Measurements from ENCODE around the gene PLA2G2F. TPM values are rescaled to one million over a fixed set of nuclear protein-coding genes. Genes with fewer than 3 reads are reported as not detected.
A peak's percentile ranks its signal among the peaks of the same experiment; 100 is the strongest.

Gene PLA2G2F
- total and polyA plus RNA-seq, 2 experiments from 2014 or later = not detected

DNA sequence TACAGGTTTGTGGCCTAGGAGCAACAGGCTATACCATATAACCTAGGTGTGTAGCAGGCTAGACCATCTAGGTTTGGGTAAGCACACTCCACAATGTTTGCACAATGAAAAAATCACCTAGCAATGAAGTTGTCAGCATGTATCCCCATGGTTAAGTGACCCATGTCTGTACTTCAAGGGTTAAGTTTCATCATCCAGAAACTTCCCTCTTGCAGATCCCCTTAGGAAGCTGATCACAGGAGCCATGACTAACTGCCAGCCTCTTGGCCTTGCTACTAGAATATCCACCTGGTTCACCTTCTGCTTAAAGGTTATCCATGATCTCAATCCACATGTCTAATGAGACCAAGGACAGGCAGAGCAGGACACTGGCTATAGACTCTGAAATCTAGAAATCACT lies 43.3 kb downstream of the PLA2G2F start:
- TF ChIP-seq CTCF (IDR thresholded peaks at IDR 0.05; ENCODE audit: poor library complexity) = no peak
- TF ChIP-seq EZH2phosphoT487 (IDR thresholded peaks at IDR 0.05; ENCODE audit: low read depth, severe bottlenecking, unreplicated experiment) = no peak
- no peak for TF ChIP-seq EZH2 (IDR thresholded peaks at IDR 0.05; ENCODE audit: borderline replicate concordance)
- H3K79me2 ChIP-seq = no peaks in the 10 kb centered on the region
- H3K4me2 ChIP-seq = no peak overlapping the region
- no peak overlapping the region for H3K4me3 ChIP-seq
- no peaks in the 10 kb centered on the region for H3K9me3 ChIP-seq (ENCODE audit: low read depth)
- no peaks in the 10 kb centered on the region for H3K36me3 ChIP-seq (replicated peaks; ENCODE audit: insufficient read depth, low read depth)
- no peaks in the 10 kb centered on the region for H3K9me2 ChIP-seq (replicated peaks; ENCODE audit: insufficient read depth)
- DNase-seq (ENCODE audit: low spot score) = no peak
- H3K27me3 ChIP-seq = no peaks in the 10 kb centered on the region
- no peak overlapping the region for H2AFZ ChIP-seq
- no peaks in the 10 kb centered on the region for H4K20me1 ChIP-seq (ENCODE audit: insufficient read depth, poor library complexity, severe bottlenecking)
- H3K4me1 ChIP-seq (ENCODE audit: insufficient read depth) = peaks cover 7% of the 10 kb centered on the region
- no peak overlapping the region for H3K27ac ChIP-seq

GRCh38 chr1:20183035-20183434 lies 43.9 kb downstream of the PLA2G2F start:
- Histone ChIP-seq H3K4me2 (no peak overlapping the region), H3K36me3 (replicated peaks; ENCODE audit: insufficient read depth, low read depth) (no peaks in the 10 kb centered on the region), H2AFZ (no peak overlapping the region), H3K9me2 (replicated peaks; ENCODE audit: insufficient read depth) (no peaks in the 10 kb centered on the region), H3K27ac (no peak overlapping the region), H3K4me3 (no peak overlapping the region), H3K9me3 (ENCODE audit: low read depth) (no peaks in the 10 kb centered on the region), H3K27me3 (no peaks in the 10 kb centered on the region), H3K79me2 (no peaks in the 10 kb centered on the region), H3K4me1 (ENCODE audit: insufficient read depth) (peaks cover 7% of the 10 kb centered on the region), H4K20me1 (ENCODE audit: insufficient read depth, poor library complexity, severe bottlenecking) (no peaks in the 10 kb centered on the region)
- TF ChIP-seq EZH2phosphoT487 (IDR thresholded peaks at IDR 0.05; ENCODE audit: low read depth, severe bottlenecking, unreplicated experiment) (no peak), EZH2 (IDR thresholded peaks at IDR 0.05; ENCODE audit: borderline replicate concordance) (no peak), CTCF (IDR thresholded peaks at IDR 0.05; ENCODE audit: poor library complexity) (no peak)
- no peak for DNase-seq (ENCODE audit: low spot score)
- 84% methylated on average over 10 of the region's 10 CpGs for WGBS (ENCODE audit: low lambda C conversion rate, missing lambda C conversion rate)

- H3K4me1 ChIP-seq (ENCODE audit: insufficient read depth) = peaks cover 7% of the 10 kb centered on the region
- H3K9me2 ChIP-seq (replicated peaks; ENCODE audit: insufficient read depth) = no peaks in the 10 kb centered on the region
- no peaks in the 10 kb centered on the region for H3K27me3 ChIP-seq
- peak; percentile 46 for DNase-seq (ENCODE audit: low spot score)
- no peak overlapping the region for H3K4me3 ChIP-seq
- no peaks in the 10 kb centered on the region for H3K79me2 ChIP-seq
- no peaks in the 10 kb centered on the region for H3K9me3 ChIP-seq (ENCODE audit: low read depth)
- no peaks in the 10 kb centered on the region for H3K36me3 ChIP-seq (replicated peaks; ENCODE audit: insufficient read depth, low read depth)
- no peak overlapping the region for H2AFZ ChIP-seq
- H4K20me1 ChIP-seq (ENCODE audit: insufficient read depth, poor library complexity, severe bottlenecking) = no peaks in the 10 kb centered on the region
- 75% methylated on average over 13 of the region's 13 CpGs for WGBS (ENCODE audit: low lambda C conversion rate, missing lambda C conversion rate)
- TF ChIP-seq CTCF (IDR thresholded peaks at IDR 0.05; ENCODE audit: poor library complexity) (no peak), EZH2 (IDR thresholded peaks at IDR 0.05; ENCODE audit: borderline replicate concordance) (no peak), EZH2phosphoT487 (IDR thresholded peaks at IDR 0.05; ENCODE audit: low read depth, severe bottlenecking, unreplicated experiment) (no peak)
- H3K27ac ChIP-seq = no peak overlapping the region
- no peak overlapping the region for H3K4me2 ChIP-seq
Observed at GRCh38 chr1:20183616-20184271, 44.6 kb downstream of the PLA2G2F start.

Data from hepatocyte (in vitro differentiated cells).